C1 segment of cervical spinal cord (tissue), 14 donors: Measurements from ENCODE around the gene ACE2.

ENCODE experiments used
- DNase-seq, 14 donors: peaks; one replicate each; lab custom pipeline; 2025; lab: John Stamatoyannopoulos, UW

ACE2 gene

DNA sequence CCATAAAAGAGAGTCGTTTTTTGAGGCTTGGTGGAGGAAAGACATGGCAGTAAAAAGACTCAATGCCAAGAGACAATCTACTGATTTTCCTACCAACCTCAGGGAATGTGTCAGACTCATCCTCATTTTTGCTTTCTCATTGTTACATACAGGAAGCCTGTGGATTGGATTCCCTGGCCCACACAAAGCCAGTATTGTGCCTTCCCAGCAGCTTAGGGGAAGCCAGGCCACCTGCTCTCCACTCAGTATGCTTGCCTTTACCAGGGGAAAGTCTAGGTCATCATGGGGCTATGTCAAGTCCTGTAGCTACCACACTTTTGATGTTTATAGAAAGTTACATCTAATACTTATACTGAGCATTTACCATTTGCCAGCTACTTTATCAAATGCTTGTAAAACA is 89.2 kb downstream of the ACE2 start:
- DNase-seq: peak in 3 of 14 donors; percentile 0 to 54 (median 0)
